ENCODE data around the gene TGM4. TPM values are rescaled to one million over a fixed set of nuclear protein-coding genes. Genes with fewer than 3 reads are reported as not detected.

The TGM4 gene
- total RNA-seq, 1 donor from 2014 or later, result 0.09 TPM

GRCh38 chr3:44832965-44833364, 41.4 kb upstream of the TGM4 start:
- Mint-ChIP-seq H3K4me3 (no peak overlapping the region), H3K27ac (no peak overlapping the region), H3K36me3 (peaks cover 21% of the 10 kb centered on the region), H3K9me3 (peaks cover 15% of the 10 kb centered on the region), H3K27me3 (ENCODE audit: low read depth) (no peaks in the 10 kb centered on the region), H3K4me1 (no peaks in the 10 kb centered on the region)
- no peak for DNase-seq (ENCODE audit: low spot score in 2 of 2, unreplicated experiment in 2 of 2)
- TF ChIP-seq CTCF (IDR thresholded peaks at IDR 0.05; ENCODE audit: unreplicated experiment), result no peak

GRCh38 chr3:44833394-44833793, 41.0 kb upstream of the TGM4 start:
- Mint-ChIP-seq H3K27ac (no peak overlapping the region), H3K9me3 (peaks cover 15% of the 10 kb centered on the region), H3K4me3 (no peak overlapping the region), H3K4me1 (no peaks in the 10 kb centered on the region), H3K36me3 (peaks cover 25% of the 10 kb centered on the region), H3K27me3 (ENCODE audit: low read depth) (no peaks in the 10 kb centered on the region)
- TF ChIP-seq CTCF (IDR thresholded peaks at IDR 0.05; ENCODE audit: unreplicated experiment), result no peak
- no peak for DNase-seq (ENCODE audit: low spot score in 2 of 2, unreplicated experiment in 2 of 2)

- no peak for TF ChIP-seq CTCF (IDR thresholded peaks at IDR 0.05; ENCODE audit: unreplicated experiment)
- no peak overlapping the region for H3K27ac Mint-ChIP-seq
- H3K36me3 Mint-ChIP-seq, result peaks cover 35% of the 10 kb centered on the region
- no peak for DNase-seq (ENCODE audit: low spot score in 2 of 2, unreplicated experiment in 2 of 2)
- no peak overlapping the region for H3K4me3 Mint-ChIP-seq
- H3K9me3 Mint-ChIP-seq, result peaks cover 15% of the 10 kb centered on the region
- H3K4me1 Mint-ChIP-seq, result no peaks in the 10 kb centered on the region
- no peaks in the 10 kb centered on the region for H3K27me3 Mint-ChIP-seq (ENCODE audit: low read depth)
Measured at GRCh38 chr3:44835684-44836083, 38.7 kb upstream of the TGM4 start.

GRCh38 chr3:44842376-44842775, 32.0 kb upstream of the TGM4 start:
- peak overlapping the region; percentile 63 for H3K27ac Mint-ChIP-seq
- peaks cover under 1% of the 10 kb centered on the region for H3K9me3 Mint-ChIP-seq
- H3K4me3 Mint-ChIP-seq, result no peak overlapping the region
- peaks cover 25% of the 10 kb centered on the region for H3K36me3 Mint-ChIP-seq
- no peaks in the 10 kb centered on the region for H3K27me3 Mint-ChIP-seq (ENCODE audit: low read depth)
- TF ChIP-seq CTCF (IDR thresholded peaks at IDR 0.05; ENCODE audit: unreplicated experiment), result no peak
- DNase-seq (ENCODE audit: low spot score in 2 of 2, unreplicated experiment in 2 of 2), result no peak
- peaks cover 37% of the 10 kb centered on the region for H3K4me1 Mint-ChIP-seq

- peak; percentile 30 to 61 for DNase-seq (ENCODE audit: low spot score in 2 of 2, unreplicated experiment in 2 of 2)
- TF ChIP-seq CTCF (IDR thresholded peaks at IDR 0.05; ENCODE audit: unreplicated experiment), result no peak
- peaks cover 6% of the 10 kb centered on the region for H3K36me3 Mint-ChIP-seq
- H3K27ac Mint-ChIP-seq, result peak overlapping the region; percentile 98
- no peaks in the 10 kb centered on the region for H3K27me3 Mint-ChIP-seq (ENCODE audit: low read depth)
- no peaks in the 10 kb centered on the region for H3K9me3 Mint-ChIP-seq
- no peak overlapping the region for H3K4me3 Mint-ChIP-seq
- peaks cover 42% of the 10 kb centered on the region for H3K4me1 Mint-ChIP-seq
Measured at GRCh38 chr3:44845528-44846520, 28.6 kb upstream of the TGM4 start.
